Measurements from ENCODE around the gene ELF5.

DNA sequence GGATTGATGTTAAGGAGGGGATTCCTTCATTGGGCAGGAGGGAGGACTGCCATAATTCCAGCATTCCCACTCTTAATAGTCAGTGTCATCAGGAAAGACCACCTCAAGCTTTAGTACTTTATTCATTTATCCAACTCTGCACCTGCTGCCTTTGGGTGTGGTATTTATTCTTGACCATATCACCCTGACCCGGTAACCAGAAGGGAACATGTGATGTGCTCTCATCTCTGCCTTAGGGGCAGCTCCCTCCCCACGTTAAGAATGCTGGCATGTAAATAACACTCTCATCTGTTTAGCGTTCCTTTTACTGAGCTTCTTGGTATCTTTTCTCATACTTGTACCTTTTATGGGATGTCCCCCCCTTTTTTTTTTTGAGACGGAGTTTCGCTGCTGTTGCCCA, 67.2 kb downstream of the ELF5 start:
- TF ChIP-seq, protein P1, sequence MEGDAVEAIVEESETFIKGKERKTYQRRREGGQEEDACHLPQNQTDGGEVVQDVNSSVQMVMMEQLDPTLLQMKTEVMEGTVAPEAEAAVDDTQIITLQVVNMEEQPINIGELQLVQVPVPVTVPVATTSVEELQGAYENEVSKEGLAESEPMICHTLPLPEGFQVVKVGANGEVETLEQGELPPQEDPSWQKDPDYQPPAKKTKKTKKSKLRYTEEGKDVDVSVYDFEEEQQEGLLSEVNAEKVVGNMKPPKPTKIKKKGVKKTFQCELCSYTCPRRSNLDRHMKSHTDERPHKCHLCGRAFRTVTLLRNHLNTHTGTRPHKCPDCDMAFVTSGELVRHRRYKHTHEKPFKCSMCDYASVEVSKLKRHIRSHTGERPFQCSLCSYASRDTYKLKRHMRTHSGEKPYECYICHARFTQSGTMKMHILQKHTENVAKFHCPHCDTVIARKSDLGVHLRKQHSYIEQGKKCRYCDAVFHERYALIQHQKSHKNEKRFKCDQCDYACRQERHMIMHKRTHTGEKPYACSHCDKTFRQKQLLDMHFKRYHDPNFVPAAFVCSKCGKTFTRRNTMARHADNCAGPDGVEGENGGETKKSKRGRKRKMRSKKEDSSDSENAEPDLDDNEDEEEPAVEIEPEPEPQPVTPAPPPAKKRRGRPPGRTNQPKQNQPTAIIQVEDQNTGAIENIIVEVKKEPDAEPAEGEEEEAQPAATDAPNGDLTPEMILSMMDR (IDR thresholded peaks at IDR 0.05), result no peak
- TF ChIP-seq ZFX (IDR thresholded peaks at IDR 0.05; ENCODE audit: borderline replicate concordance), result no peak
